Trophoblast cell (in vitro differentiated cells and primary cell): ENCODE data around the gene GATAD1.
"Not testable (repeated sequence)": the region's sequence is repeated elsewhere in the genome, so short reads cannot be mapped to it uniquely, and the experiment has no call there.

Source experiments
- DNase-seq, 2 donors: peaks; one replicate each; pipeline ENCODE4 v3.0.0-alpha.2; 2016
- H2AFZ ChIP-seq: 2 replicates; pipeline ENCODE4 v1.6.1; 2013; ENCODE audit warnings: low read length, moderate library complexity, mild to moderate bottlenecking; ENCODE audit not compliant: insufficient read depth, poor library complexity
- H2AK5ac ChIP-seq: 2 replicates; pipeline ENCODE4 v1.6.1; 2013; ENCODE audit warnings: mild to moderate bottlenecking, low read length
- H2BK120ac ChIP-seq: 2 replicates; pipeline ENCODE4 v1.6.1; 2013; ENCODE audit warnings: low read length, mild to moderate bottlenecking, moderate library complexity; ENCODE audit not compliant: insufficient read depth, poor library complexity
- H2BK12ac ChIP-seq: 2 replicates; pipeline ENCODE4 v1.6.1; 2013; ENCODE audit warnings: mild to moderate bottlenecking, low read length, moderate library complexity
- H2BK5ac ChIP-seq: 2 replicates; pipeline ENCODE4 v1.6.1; 2013; ENCODE audit warnings: low read length, low read depth, moderate library complexity, mild to moderate bottlenecking; ENCODE audit not compliant: poor library complexity
- H3K14ac ChIP-seq: 2 replicates; pipeline ENCODE4 v1.6.1; 2013; ENCODE audit warnings: mild to moderate bottlenecking, low read length
- H3K18ac ChIP-seq: 2 replicates; pipeline ENCODE4 v1.6.1; 2013; ENCODE audit warnings: mild to moderate bottlenecking, low read length
- H3K23ac ChIP-seq: 2 replicates; pipeline ENCODE4 v1.6.1; 2013; ENCODE audit warnings: low read length
- H3K27ac ChIP-seq: 2 replicates; pipeline ENCODE4 v1.5.1; 2013; ENCODE audit warnings: low read depth, mild to moderate bottlenecking, inconsistent platforms, low read length, moderate library complexity
- H3K27me3 ChIP-seq: 2 replicates; pipeline ENCODE4 v1.6.1; 2013; ENCODE audit warnings: inconsistent platforms, mild to moderate bottlenecking, low read length, moderate library complexity; ENCODE audit not compliant: insufficient read depth
- H3K36me3 ChIP-seq, 2 experiments: 1 replicate in 1 of 2; 2 replicates in 1 of 2; pipeline ENCODE4 v1.6.1; 2013; ENCODE audit warnings: low read length in 2 of 2, mild to moderate bottlenecking in 2 of 2, moderate library complexity in 1 of 2; ENCODE audit not compliant: insufficient read depth in 2 of 2, control insufficient read depth in 1 of 2
- H3K4ac ChIP-seq: 2 replicates; pipeline ENCODE4 v1.6.1; 2013; ENCODE audit warnings: low read depth, mild to moderate bottlenecking, low read length, moderate library complexity
- H3K4me1 ChIP-seq, 2 experiments: 1 replicate in 1 of 2; 2 replicates in 1 of 2; pipeline ENCODE4 v1.6.1; 2013; ENCODE audit warnings: low read length in 2 of 2, mild to moderate bottlenecking in 2 of 2, moderate library complexity in 1 of 2; ENCODE audit not compliant: insufficient read depth in 2 of 2, control insufficient read depth in 1 of 2
- H3K4me2 ChIP-seq: 2 replicates; pipeline ENCODE4 v1.6.1; 2013; ENCODE audit warnings: inconsistent platforms, mild to moderate bottlenecking, low read length, moderate library complexity
- H3K4me3 ChIP-seq: 2 replicates; pipeline ENCODE4 v1.5.1; 2013; ENCODE audit warnings: mild to moderate bottlenecking, low read depth, low read length, inconsistent platforms
- H3K79me1 ChIP-seq: one replicate; pipeline ENCODE4 v1.6.1; 2013; ENCODE audit warnings: low read length
- H3K79me2 ChIP-seq: 2 replicates; pipeline ENCODE4 v1.6.1; 2013; ENCODE audit warnings: low read length, mild to moderate bottlenecking; ENCODE audit not compliant: control insufficient read depth, insufficient read depth, poor library complexity
- H3K9ac ChIP-seq: 2 replicates; pipeline ENCODE4 v1.6.1; 2013; ENCODE audit warnings: mild to moderate bottlenecking, low read length
- H3K9me3 ChIP-seq: 2 replicates; pipeline ENCODE4 v1.6.1; 2013; ENCODE audit warnings: low read depth, mild to moderate bottlenecking, control low read depth, inconsistent platforms, low read length; ENCODE audit not compliant: insufficient read depth
- H4K12ac ChIP-seq: 2 replicates; pipeline ENCODE4 v1.6.1; 2013; ENCODE audit warnings: low read depth, mild to moderate bottlenecking, low read length, moderate library complexity
- H4K8ac ChIP-seq: 2 replicates; pipeline ENCODE4 v1.6.1; 2013; ENCODE audit warnings: low read depth, mild to moderate bottlenecking, low read length, moderate library complexity
- H4K91ac ChIP-seq: one replicate; pipeline ENCODE4 v1.6.1; 2013; ENCODE audit warnings: low read depth, mild to moderate bottlenecking, low read length, moderate library complexity
- WGBS: extraction: QIAGEN DNeasy Blood & Tissue Kit; methylation state at CpG from one replicate; pipeline ENCODE4 v1.1.7; 2013; ENCODE audit warnings: missing lambda C conversion rate; ENCODE audit not compliant: insufficient read length, insufficient coverage; ENCODE audit errors: extremely low coverage; 5-methylcytosine and 5-hydroxymethylcytosine counted together

Gene GATAD1

GRCh38 chr7:92436612-92437445, 10.5 kb upstream of the GATAD1 start:
- no peak overlapping the region for H3K27ac ChIP-seq
- H3K36me3 ChIP-seq = no peaks in the 10 kb centered on the region
- H2AFZ ChIP-seq = no peak overlapping the region
- no peak overlapping the region for H3K9ac ChIP-seq
- H2BK5ac ChIP-seq = no peak overlapping the region
- H4K12ac ChIP-seq = no peak overlapping the region
- no peak overlapping the region for H2BK12ac ChIP-seq
- no peaks in the 10 kb centered on the region for H3K79me2 ChIP-seq
- no CpG with 5 or more reads among the region's 7 CpGs for WGBS
- no peaks in the 10 kb centered on the region for H3K27me3 ChIP-seq
- H3K79me1 ChIP-seq = no peaks in the 10 kb centered on the region
- H3K4me3 ChIP-seq = no peak overlapping the region
- H3K14ac ChIP-seq = no peak overlapping the region
- H3K9me3 ChIP-seq = no peaks in the 10 kb centered on the region
- H4K91ac ChIP-seq = no peak overlapping the region
- no peak overlapping the region for H2BK120ac ChIP-seq
- no peak overlapping the region for H3K18ac ChIP-seq
- no peak overlapping the region for H4K8ac ChIP-seq
- no peaks in the 10 kb centered on the region for H3K4me1 ChIP-seq
- no peak overlapping the region for H3K4ac ChIP-seq
- H3K23ac ChIP-seq = peak overlapping the region; percentile 83
- H3K4me2 ChIP-seq = no peak overlapping the region
- no peak overlapping the region for H2AK5ac ChIP-seq
- DNase-seq = no peak

GRCh38 chr7:92437956-92438491, 9.3 kb upstream of the GATAD1 start:
- no peak overlapping the region for H3K4me2 ChIP-seq
- no peaks in the 10 kb centered on the region for H3K27me3 ChIP-seq
- WGBS = no CpG with 5 or more reads among the region's 6 CpGs
- no peak for DNase-seq
- H3K9ac ChIP-seq = no peak overlapping the region
- H2AFZ ChIP-seq = no peak overlapping the region
- no peaks in the 10 kb centered on the region for H3K79me1 ChIP-seq
- no peak overlapping the region for H4K8ac ChIP-seq
- no peak overlapping the region for H3K4me3 ChIP-seq
- no peaks in the 10 kb centered on the region for H3K36me3 ChIP-seq
- H3K18ac ChIP-seq = no peak overlapping the region
- H2BK120ac ChIP-seq = no peak overlapping the region
- H3K27ac ChIP-seq = no peak overlapping the region
- H2BK12ac ChIP-seq = no peak overlapping the region
- H3K79me2 ChIP-seq = no peaks in the 10 kb centered on the region
- H3K4ac ChIP-seq = no peak overlapping the region
- no peak overlapping the region for H4K91ac ChIP-seq
- H3K9me3 ChIP-seq = no peaks in the 10 kb centered on the region
- H3K4me1 ChIP-seq = no peaks in the 10 kb centered on the region
- no peak overlapping the region for H3K14ac ChIP-seq
- no peak overlapping the region for H2BK5ac ChIP-seq
- no peak overlapping the region for H3K23ac ChIP-seq
- H2AK5ac ChIP-seq = no peak overlapping the region
- H4K12ac ChIP-seq = no peak overlapping the region

- not testable (repeated sequence) for H3K9ac ChIP-seq, DNase-seq, H3K79me2 ChIP-seq, H3K9me3 ChIP-seq, H3K4me2 ChIP-seq, H3K27me3 ChIP-seq, H2BK12ac ChIP-seq, H3K27ac ChIP-seq, H4K91ac ChIP-seq, H3K23ac ChIP-seq, H2AK5ac ChIP-seq, H3K36me3 ChIP-seq, H3K14ac ChIP-seq, H2AFZ ChIP-seq, H3K4me3 ChIP-seq, H3K4ac ChIP-seq, H3K4me1 ChIP-seq, H3K79me1 ChIP-seq, H2BK5ac ChIP-seq, H2BK120ac ChIP-seq, H4K12ac ChIP-seq, H4K8ac ChIP-seq, H3K18ac ChIP-seq
- no CpG with 5 or more reads among the region's 2 CpGs for WGBS
Measured at GRCh38 chr7:92442720-92443119, 4.6 kb upstream of the GATAD1 start.

GRCh38 chr7:92446869-92447344, 375 bp upstream of the GATAD1 start:
- Histone ChIP-seq H2BK12ac (peak overlapping the region; percentile 58), H3K4me1 (no peaks in the 10 kb centered on the region), H4K12ac (peak overlapping the region; percentile 44), H2AFZ (peak overlapping the region; percentile 86), H3K4me2 (peak overlapping the region; percentile 51), H3K27ac (no peak overlapping the region), H3K4me3 (no peak overlapping the region), H4K91ac (peak overlapping the region; percentile 18), H3K4ac (no peak overlapping the region), H3K79me1 (peaks cover 7% of the 10 kb centered on the region), H3K23ac (no peak overlapping the region), H2AK5ac (no peak overlapping the region), H2BK120ac (peak overlapping the region; percentile 76), H3K9me3 (no peaks in the 10 kb centered on the region), H4K8ac (peak overlapping the region; percentile 94), H3K79me2 (peaks cover 5% of the 10 kb centered on the region), H3K18ac (no peak overlapping the region), H3K27me3 (no peaks in the 10 kb centered on the region), H3K36me3 (peaks cover 2 to 5% of the 10 kb centered on the region in 2 experiments), H2BK5ac (no peak overlapping the region), H3K9ac (peak overlapping the region; percentile 67), H3K14ac (peak overlapping the region; percentile 43)
- DNase-seq = no peak
- WGBS = no CpG with 5 or more reads among the region's 21 CpGs
